HG03095 (cell line): ENCODE data around the gene ANKMY1.

Source experiments
- ATAC-seq: cut with Tn5 transposase; IDR thresholded peaks from one replicate; pipeline ENCODE4 v1.9.1; 2021; ENCODE audit warnings: moderate library complexity; ENCODE audit not compliant: unreplicated experiment

The ANKMY1 gene

DNA sequence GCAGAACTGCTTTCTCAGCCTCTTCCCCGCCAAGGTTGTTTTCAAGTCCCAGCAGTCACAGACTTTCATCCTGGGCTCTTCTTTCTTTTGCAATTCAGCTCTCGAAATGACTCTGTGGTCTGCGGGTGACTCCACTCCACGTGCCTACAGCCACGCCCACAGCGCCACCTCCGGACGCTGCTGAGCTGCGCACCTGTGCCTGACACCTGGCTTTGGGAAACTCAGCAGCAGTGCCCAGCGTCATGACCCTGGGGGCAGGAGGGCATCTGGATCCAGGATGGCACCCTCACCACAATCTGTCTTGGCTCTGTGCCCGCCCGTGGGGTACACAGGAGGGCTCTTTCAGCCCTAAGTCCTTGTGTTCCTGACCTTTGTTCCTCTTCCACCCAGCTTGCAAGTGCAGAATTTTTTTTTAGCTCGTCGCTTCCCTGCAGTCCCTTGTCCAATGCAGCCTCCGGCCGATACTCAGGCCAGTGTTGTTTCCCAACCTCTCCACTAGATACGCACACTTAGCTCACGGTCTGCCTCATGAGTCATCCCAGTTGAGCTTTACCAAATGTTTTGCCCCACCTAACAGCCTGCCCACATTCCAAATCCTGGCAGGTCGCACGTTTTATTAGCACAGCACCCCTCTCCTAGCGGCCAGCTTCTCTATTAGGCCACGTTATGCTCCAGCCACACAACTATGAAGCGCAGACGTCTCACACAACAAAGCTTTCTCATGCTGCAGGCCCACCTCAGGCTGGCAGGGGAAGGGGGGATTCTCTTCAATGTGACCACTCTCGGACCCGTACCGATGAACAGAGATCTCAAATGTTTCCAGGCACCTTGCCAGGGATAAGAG is 22.2 kb upstream of the ANKMY1 start:
- ATAC-seq: no peak

DNA sequence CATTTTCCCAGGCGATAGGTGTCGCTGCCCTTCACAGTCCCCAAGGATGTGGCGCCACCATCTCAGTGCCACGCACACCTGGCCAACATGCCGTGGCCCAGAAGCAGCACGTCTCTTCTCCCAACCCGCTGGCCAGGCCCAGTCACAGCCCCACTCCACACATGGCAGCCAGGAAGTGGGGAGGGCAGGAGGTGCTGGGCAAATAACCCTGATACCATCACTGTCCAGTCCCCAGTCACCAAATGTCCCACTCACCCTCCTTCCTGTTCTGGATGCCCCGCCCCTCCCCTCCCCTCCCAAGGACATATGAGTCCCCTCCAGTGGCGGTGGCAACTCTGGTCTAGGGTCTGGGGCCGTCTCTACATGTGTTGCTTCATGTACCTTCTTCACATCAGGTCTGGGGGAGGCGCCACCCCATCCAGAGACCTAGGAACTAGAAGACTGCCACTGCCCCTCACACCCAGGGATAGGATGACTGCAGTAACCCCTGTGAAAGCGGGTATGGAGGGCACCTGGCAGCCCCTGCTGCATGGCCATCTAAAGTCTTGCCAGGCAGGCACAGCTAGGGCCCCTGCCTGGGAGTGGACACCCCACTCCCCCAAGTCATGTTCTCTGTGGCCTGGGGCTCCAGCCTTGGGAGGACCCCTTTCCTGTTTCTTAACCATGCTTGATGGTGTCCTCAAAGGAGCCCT is 21.4 kb upstream of the ANKMY1 start:
- ATAC-seq: no peak

DNA sequence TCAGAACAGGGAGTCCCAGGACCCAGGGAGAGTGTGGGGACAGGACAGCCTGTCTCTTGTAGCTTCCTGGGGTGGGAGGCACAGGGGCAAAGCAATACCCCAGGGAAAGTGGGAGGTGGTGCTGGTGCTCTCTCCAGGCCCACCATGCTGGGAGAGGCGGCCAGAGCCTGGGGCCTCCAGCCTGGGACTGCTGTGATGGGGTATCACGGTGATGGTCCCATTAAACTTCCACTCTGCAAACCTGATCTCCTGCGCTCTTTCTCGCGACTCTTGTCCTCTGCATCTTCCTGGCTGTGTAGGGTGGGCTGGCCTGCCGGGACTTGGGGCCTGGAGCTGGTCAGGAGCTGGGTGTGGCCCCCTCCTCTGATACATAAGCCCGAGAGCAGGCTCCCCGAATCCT is 20.7 kb upstream of the ANKMY1 start:
- no peak for ATAC-seq

DNA sequence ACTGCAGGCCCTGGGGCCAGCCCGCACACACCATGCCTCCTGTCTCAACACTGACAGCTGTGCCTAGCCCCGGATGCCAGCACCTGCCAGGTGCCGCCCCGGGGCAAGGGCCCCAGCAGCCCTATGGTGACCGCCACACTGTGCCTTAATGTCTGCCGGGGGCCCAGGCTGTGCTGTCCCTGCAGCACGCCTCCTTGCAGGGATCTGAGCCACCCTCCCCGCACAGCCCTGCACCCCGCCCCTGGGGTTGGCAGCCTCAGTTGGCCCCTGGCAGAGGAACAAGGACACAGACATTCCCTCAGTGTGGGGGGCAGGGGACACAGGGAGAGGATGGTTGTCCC is 20.3 kb upstream of the ANKMY1 start:
- ATAC-seq: no peak

DNA sequence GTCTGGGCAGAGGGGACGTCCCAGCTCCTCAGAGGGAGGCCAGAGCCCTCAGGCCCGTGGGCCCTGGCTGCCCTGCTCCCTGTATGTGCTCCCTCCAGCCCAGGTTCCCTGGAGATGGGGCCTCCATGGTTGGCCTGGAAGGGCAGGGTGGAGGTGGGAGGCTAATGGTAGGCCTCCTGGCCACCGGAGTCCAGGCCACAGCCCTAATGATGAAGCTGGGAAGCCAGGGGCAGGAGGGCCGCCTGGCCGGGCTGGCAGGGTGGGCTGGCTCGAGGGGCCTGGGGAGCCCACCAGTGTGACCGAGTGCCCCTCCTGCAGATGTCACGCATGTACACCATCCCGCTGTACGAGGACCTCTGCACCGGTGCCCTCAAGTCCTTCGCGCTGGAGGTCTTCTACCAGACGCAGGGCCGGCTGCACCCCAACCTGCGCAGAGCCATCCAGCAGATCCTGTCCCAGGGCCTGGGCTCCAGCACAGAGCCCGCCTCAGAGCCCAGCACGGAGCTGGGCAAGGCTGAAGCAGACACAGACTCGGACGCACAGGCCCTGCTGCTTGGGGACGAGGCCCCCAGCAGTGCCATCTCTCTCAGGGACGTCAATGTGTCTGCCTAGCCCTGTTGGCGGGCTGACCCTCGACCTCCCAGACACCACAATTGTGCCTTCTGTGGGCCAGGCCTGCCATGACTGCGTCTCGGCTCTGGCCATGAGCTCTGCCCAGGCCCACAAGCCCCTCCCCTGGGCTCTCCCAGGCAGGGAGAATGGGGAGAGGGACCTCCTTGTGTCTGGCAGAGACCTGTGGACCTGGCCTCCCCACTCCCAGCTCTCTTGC is 19.7 kb upstream of the ANKMY1 start:
- ATAC-seq: no peak

DNA sequence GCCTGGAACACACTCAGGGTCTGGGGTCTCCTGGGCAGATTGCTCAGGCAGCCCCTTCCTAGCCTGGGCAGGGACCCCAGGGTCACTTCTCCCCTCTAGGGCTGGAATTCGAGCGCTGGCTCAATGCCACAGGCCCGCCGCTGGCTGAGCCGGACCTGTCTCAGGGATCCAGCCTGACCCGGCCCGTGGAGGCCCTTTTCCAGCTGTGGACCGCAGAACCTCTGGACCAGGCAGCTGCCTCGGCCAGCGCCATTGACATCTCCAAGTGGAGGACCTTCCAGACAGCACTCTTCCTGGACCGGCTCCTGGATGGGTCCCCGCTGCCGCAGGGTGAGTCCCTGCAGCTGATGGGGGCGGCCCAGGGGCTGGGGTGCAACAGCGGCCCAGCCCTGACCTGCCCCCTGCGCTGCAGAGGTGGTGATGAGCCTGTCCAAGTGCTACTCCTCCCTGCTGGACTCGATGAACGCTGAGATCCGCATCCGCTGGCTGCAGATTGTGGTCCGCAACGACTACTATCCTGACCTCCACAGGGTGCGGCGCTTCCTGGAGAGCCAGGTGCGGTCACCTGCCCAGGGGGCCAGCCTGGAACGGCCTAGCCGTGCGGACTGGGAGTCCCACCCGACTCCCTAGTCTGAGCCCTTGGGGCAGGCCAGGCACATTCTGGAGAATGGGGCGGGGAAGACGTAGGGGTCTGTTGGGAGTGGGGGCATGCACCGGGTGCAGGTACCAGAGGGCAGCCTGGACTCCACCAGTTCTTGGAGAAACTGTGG is 18.8 kb upstream of the ANKMY1 start:
- ATAC-seq: no peak

GRCh38 chr2:240576036-240576435 is 18.2 kb upstream of the ANKMY1 start:
- ATAC-seq: no peak

GRCh38 chr2:240575101-240575965 is 17.5 kb upstream of the ANKMY1 start:
- ATAC-seq: no peak

GRCh38 chr2:240574386-240575100 is 16.8 kb upstream of the ANKMY1 start:
- no peak for ATAC-seq

- ATAC-seq: no peak
Observed at GRCh38 chr2:240573516-240574385, 16.0 kb upstream of the ANKMY1 start.

DNA sequence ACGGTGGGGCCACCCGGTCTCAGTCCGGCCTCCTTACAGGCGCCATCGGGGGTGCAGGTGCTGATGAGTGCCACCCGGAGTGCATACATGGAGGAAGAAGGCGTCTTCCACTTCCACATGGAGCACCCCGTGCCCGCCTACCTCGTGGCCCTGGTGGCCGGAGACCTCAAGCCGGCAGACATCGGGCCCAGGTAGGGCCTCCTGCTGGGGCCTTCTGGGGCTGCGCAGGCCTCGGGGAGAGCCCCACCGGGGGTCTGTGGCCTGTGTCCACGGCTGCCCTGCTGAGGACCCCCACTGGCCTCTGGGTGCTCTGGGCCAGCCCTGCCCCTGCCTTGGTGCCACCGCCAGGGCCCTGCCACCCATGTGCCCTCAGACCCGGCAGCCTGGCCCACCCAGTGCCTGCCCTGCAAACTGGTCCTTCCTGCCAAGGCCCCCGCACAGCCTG is 15.3 kb upstream of the ANKMY1 start:
- no peak for ATAC-seq

DNA sequence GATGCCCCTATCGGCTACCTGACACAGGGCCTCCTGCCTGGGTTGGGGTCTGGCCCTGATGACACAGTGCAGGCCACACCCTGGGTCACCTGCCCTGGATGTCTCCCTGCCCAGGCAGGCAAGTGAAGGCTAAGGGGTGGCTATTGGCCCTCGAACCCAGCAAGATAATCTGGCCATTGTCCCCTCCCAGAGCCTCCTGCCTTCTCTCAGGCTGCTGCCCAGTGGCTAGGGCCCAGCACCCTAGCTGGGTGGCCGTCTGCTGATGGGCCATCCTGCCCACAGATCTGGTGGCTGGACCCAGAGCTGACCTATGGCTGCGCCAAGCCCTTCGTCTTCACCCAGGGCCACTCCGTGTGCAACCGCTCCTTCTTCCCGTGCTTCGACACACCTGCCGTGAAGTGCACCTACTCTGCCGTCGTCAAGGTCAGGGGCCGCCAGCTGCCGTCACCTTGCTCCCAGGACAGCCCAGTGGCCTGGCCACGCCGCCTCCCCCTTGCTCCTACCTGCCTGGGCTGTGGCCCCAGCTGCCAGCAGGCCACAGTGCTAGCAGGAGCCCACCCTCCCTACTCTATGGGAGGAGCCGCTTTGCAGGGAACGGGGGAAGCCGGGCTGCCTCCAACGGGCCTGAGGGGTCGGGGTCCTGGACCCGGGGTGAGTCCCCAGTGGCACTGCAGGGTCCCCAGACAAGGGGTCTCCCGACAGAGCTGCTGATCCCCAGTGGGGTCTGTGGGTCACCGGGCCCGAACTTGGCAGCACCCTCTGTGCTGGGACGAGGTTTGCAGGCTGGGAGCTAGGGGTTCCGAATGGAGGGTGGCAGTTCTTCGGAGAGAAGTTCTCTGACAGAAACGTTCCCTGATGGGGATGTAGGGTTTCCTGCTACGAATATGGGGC is 14.6 kb upstream of the ANKMY1 start:
- ATAC-seq: no peak

DNA sequence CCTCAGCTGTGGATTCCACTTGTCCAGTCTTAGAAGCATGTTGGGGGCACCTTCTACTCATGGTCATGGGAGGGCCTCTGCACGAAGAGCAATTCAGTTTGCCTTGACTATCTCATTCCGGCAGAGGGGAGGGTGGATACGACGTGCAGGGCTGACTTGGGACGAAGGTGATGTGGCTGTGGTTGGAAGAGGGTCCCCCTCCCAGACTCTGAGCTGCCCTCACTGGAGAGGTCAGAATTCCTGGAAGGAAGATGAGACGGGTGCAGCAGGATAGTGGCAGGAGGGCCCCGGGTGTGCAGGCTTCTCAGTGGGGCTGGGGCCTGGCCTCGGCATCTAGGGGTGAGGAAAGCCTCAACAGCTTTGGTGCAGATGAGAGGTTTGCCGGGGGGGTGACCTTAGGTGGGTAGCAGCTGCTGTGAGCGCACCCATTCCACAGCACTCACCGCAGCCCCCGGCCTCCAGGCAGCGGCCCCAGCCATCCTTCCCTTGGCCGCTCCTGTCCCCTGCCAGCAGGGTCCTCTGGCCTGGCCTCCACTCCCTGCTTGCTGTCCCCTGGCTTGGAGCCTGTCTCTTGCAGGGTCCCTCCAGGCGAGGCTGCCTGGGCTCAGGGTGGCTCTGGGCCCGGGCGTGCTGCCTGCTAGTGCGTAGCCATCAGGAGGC is 13.7 kb upstream of the ANKMY1 start:
- no peak for ATAC-seq

- ATAC-seq: no peak
Observed at GRCh38 chr2:240570531-240571313, 12.9 kb upstream of the ANKMY1 start.

DNA sequence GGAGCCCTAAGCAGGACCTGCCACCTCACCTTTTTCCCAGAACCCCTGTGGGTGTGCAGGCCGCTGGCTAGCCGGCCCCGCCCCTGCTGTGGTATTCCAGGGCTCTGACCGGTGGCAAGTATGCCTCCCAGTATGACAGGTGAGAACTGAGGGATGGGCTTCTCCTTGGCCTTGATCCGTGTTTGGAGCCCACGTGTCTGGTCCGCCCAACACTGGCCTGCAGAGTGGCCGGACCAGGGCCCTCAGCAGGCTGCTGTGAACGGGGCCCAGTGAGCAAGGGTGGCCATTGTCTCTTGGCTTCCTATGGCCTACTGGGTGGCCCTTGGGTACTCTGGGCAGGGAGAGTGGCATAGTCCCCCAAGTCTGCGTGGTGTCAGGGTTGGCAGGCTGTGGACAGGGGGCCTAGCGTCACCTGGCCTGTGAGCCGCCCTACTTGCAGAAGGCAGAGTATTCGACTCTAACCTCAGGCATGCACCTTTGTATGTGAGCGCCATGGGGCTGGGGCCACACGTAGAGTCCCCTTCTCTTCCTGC is 12.3 kb upstream of the ANKMY1 start:
- no peak for ATAC-seq

GRCh38 chr2:240569523-240569997 is 11.8 kb upstream of the ANKMY1 start:
- ATAC-seq: no peak
